ENCODE results near the gene ARHGEF2. TPM values are rescaled to one million over a fixed set of nuclear protein-coding genes. Genes with fewer than 3 reads are reported as not detected.
"Not testable (repeated sequence)": the region's sequence is repeated elsewhere in the genome, so short reads cannot be mapped to it uniquely, and the experiment has no call there.

ARHGEF2 gene
- polyA plus RNA-seq, 2 of the 4 experiments (the other 2 are of a cell fraction): 21.3 to 67.4 TPM

DNA sequence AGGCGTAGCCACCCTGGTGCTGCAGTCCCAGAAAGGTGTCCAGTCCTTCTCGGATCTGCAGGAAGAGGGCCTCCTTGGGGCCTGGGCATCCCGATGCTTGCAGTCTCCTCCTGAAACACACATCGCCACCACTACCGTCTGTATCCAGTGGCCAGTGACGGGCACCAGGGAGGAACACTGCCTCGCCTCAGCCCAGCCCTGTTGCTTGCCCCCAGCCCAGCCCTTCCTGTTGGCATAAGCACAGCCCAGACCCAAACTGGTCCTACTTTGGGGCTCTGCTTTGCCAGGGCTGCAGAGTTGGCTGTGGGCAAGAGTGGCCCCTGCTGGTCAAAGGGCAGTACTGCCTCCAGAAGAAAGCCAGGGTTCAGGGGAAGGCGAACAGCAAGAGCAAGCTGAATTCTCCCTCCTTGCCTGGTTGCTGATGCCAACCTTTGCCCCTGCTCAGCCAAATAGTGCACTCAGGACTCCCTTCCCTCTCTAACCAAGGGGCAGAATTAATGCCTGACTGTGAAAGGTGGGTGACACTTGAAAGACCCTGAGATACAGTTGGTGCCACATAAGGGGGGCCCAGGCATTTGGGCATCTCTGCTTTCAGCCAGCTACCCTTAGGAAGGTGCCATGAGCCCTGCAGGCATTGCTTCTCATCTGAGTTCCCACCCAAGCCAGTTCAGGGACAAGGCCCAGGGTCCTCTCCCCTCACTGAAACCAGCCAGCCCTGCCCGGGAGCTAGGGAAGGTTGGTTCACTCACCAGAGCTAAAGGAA lies 11.1 kb upstream of the ARHGEF2 start:
- 41% methylated on average over 9 of the region's 9 CpGs for WGBS (ENCODE audit: missing lambda C conversion rate)
- DNase-seq (ENCODE audit: low read depth in 1 of 2, low spot score in 1 of 2) (peak in 1 of 2 experiments; percentile 71), FAIRE-seq (no peak), ATAC-seq (peak; percentile 90 to 96)
- peak overlapping the region; percentile 66 to 77 for H3K27ac ChIP-seq
- no peak overlapping the region for H3K4me3 ChIP-seq
- TF ChIP-seq TP53 (CRISPR knock-in tag; IDR thresholded peaks at IDR 0.05) (0 out of 2 replicates have a peak, but pooled peaks have one; percentile 32), SMC3 (IDR thresholded peaks at IDR 0.05) (peak; percentile 96), MAFK (IDR thresholded peaks at IDR 0.05; ENCODE audit: partially characterized antibody) (no peak), RAD21 (conservative IDR thresholded peaks at IDR 0.05 in 1 of 2, IDR thresholded peaks at IDR 0.05 in 1 of 2) (peak; percentile 98 to 99)
- TF ChIP-seq, protein P1, sequence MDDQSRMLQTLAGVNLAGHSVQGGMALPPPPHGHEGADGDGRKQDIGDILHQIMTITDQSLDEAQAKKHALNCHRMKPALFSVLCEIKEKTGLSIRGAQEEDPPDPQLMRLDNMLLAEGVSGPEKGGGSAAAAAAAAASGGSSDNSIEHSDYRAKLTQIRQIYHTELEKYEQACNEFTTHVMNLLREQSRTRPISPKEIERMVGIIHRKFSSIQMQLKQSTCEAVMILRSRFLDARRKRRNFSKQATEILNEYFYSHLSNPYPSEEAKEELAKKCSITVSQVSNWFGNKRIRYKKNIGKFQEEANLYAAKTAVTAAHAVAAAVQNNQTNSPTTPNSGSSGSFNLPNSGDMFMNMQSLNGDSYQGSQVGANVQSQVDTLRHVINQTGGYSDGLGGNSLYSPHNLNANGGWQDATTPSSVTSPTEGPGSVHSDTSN (IDR thresholded peaks at IDR 0.05): no peak
- TF ChIP-seq, protein P2, sequence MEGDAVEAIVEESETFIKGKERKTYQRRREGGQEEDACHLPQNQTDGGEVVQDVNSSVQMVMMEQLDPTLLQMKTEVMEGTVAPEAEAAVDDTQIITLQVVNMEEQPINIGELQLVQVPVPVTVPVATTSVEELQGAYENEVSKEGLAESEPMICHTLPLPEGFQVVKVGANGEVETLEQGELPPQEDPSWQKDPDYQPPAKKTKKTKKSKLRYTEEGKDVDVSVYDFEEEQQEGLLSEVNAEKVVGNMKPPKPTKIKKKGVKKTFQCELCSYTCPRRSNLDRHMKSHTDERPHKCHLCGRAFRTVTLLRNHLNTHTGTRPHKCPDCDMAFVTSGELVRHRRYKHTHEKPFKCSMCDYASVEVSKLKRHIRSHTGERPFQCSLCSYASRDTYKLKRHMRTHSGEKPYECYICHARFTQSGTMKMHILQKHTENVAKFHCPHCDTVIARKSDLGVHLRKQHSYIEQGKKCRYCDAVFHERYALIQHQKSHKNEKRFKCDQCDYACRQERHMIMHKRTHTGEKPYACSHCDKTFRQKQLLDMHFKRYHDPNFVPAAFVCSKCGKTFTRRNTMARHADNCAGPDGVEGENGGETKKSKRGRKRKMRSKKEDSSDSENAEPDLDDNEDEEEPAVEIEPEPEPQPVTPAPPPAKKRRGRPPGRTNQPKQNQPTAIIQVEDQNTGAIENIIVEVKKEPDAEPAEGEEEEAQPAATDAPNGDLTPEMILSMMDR (IDR thresholded peaks at IDR 0.05): peak; percentile 96
- H3K4me2 ChIP-seq: peak overlapping the region; percentile 53
- H3K9me3 ChIP-seq: no peaks in the 10 kb centered on the region
- POLR2A ChIA-PET: interaction anchor here (0.6 to 1.5 kb wide), 2 partner anchors 51 to 55 kb away, joined by 4 to 8 read pairs; partner anchors contain the start of gene KHDC4
- H3K4me1 ChIP-seq: peaks cover 9% of the 10 kb centered on the region
- CTCF ChIA-PET: interaction anchor here (0.6 to 24.7 kb wide), 41 partner anchors 8 to 263 kb away, joined by 3 to 423 read pairs (median 4); partner anchors contain the start of genes ARHGEF2, GON4L, KHDC4 and RAB25

DNA sequence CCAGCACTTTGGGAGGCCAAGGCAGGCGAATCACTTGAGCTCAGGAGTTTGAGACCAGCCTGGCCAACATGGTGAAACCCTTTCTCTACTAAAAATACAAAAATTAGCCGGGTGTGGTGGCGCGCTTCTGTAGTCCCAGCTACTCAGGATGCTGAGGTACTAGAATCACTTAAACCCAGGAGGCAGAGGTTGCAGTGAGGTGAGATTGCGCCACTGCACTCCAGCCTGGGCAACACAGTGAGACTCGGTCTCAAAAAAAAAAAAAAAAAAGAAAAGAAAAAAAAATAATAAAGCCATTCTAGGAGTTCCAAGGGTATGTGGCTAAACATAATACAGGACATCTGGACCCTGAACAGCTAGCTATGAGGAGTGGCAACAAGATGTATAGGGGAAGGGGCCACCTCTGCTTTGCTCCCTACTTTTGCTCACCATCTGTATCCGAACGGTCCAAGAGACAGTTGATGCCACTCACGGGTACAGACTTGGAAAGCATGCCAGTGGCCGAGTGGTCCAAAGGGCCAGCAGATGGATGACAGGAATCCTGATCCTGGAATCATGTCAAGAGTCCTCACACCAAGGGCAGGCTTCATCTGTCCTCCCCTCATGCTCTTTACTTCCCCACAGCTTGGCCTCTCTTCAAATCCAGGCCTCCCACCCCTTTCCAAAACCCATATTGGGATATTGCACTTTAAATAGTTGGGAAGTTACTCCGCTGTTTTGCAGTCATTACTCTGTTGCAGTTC lies 6.7 kb upstream of the ARHGEF2 start:
- FAIRE-seq; DNase-seq (ENCODE audit: low read depth in 1 of 2, low spot score in 1 of 2); H3K9me3 ChIP-seq; POLR2A ChIA-PET; H3K4me2 ChIP-seq; H3K4me3 ChIP-seq; ATAC-seq: not testable (repeated sequence)
- Histone ChIP-seq H3K27ac (peak overlapping the region; percentile 98 to 99; a peak in 5 of 6 replicates), H3K4me1 (peaks cover 53% of the 10 kb centered on the region)
- CTCF ChIA-PET: interaction anchor here (1.1 to 24.7 kb wide), 9 partner anchors 10 to 81 kb away, joined by 3 to 423 read pairs (median 8); partner anchors contain the start of genes KHDC4 and RXFP4
- WGBS (ENCODE audit: missing lambda C conversion rate): 88% methylated on average over 11 of the region's 11 CpGs

DNA sequence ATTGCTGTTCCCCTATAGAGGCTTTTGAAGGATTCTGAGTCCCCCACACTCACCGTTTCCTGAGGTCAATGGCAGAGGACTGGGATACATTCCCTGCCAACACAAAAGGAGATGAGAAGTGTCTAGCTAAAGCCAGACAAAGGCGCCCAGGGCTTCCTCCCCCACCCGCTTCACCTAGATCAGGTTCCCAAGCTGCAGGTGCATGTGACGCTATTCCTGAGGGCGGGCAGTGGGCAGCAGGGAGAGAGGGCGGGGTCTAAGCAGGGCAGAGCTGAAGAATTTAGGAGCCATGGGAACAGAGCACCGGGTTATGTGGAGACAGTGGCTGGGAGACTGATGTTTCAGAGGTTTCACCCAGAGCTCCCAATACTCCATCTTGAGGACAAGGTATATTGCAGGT lies 6.0 kb upstream of the ARHGEF2 start:
- 83% methylated on average over 7 of the region's 7 CpGs for WGBS (ENCODE audit: missing lambda C conversion rate)
- Histone ChIP-seq H3K4me2 (peak overlapping the region; percentile 93; the same call in 2 of the 3 replicates), H3K4me3 (no peak overlapping the region), H3K9me3 (no peaks in the 10 kb centered on the region), H3K27ac (peak overlapping the region; percentile 98 to 99), H3K4me1 (peaks cover 60% of the 10 kb centered on the region)
- ChIA-PET POLR2A (interaction anchor here (0.6 to 1.3 kb wide), 7 partner anchors 11 to 82 kb away, joined by 3 to 10 read pairs (median 5); partner anchors contain the start of gene KHDC4), CTCF (interaction anchor here (0.8 to 24.7 kb wide), 15 partner anchors 8 to 82 kb away, joined by 3 to 423 read pairs (median 4); partner anchors contain the start of genes KHDC4, RXFP4, SSR2 and UBQLN4)
- FAIRE-seq (no peak), DNase-seq (ENCODE audit: low read depth in 1 of 2, low spot score in 1 of 2) (no peak), ATAC-seq (no peak)
- TF ChIP-seq, protein P2 (IDR thresholded peaks at IDR 0.05): no peak
- TF ChIP-seq HEYL (CRISPR knock-in tag; IDR thresholded peaks at IDR 0.05) (no peak), NPAS2 (CRISPR knock-in tag; IDR thresholded peaks at IDR 0.05; ENCODE audit: borderline replicate concordance) (no peak), KDM1A (IDR thresholded peaks at IDR 0.05; ENCODE audit: low read depth) (no peak), CBX2 (IDR thresholded peaks at IDR 0.05; ENCODE audit: borderline replicate concordance, low read depth) (no peak), TP53 (CRISPR knock-in tag; IDR thresholded peaks at IDR 0.05) (no peak), ESRRA (IDR thresholded peaks at IDR 0.05; ENCODE audit: borderline replicate concordance, low read length) (no peak), EHF (CRISPR knock-in tag; IDR thresholded peaks at IDR 0.05) (no peak), POLR2A (IDR thresholded peaks at IDR 0.05; ENCODE audit: low read length) (no peak), HOXA7 (CRISPR knock-in tag; IDR thresholded peaks at IDR 0.05) (no peak)
- TF ChIP-seq, protein P3, sequence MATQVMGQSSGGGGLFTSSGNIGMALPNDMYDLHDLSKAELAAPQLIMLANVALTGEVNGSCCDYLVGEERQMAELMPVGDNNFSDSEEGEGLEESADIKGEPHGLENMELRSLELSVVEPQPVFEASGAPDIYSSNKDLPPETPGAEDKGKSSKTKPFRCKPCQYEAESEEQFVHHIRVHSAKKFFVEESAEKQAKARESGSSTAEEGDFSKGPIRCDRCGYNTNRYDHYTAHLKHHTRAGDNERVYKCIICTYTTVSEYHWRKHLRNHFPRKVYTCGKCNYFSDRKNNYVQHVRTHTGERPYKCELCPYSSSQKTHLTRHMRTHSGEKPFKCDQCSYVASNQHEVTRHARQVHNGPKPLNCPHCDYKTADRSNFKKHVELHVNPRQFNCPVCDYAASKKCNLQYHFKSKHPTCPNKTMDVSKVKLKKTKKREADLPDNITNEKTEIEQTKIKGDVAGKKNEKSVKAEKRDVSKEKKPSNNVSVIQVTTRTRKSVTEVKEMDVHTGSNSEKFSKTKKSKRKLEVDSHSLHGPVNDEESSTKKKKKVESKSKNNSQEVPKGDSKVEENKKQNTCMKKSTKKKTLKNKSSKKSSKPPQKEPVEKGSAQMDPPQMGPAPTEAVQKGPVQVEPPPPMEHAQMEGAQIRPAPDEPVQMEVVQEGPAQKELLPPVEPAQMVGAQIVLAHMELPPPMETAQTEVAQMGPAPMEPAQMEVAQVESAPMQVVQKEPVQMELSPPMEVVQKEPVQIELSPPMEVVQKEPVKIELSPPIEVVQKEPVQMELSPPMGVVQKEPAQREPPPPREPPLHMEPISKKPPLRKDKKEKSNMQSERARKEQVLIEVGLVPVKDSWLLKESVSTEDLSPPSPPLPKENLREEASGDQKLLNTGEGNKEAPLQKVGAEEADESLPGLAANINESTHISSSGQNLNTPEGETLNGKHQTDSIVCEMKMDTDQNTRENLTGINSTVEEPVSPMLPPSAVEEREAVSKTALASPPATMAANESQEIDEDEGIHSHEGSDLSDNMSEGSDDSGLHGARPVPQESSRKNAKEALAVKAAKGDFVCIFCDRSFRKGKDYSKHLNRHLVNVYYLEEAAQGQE (IDR thresholded peaks at IDR 0.05): no peak
- TF ChIP-seq, protein P4, sequence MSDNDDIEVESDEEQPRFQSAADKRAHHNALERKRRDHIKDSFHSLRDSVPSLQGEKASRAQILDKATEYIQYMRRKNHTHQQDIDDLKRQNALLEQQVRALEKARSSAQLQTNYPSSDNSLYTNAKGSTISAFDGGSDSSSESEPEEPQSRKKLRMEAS (IDR thresholded peaks at IDR 0.05): no peak
- TF ChIP-seq, protein P5, sequence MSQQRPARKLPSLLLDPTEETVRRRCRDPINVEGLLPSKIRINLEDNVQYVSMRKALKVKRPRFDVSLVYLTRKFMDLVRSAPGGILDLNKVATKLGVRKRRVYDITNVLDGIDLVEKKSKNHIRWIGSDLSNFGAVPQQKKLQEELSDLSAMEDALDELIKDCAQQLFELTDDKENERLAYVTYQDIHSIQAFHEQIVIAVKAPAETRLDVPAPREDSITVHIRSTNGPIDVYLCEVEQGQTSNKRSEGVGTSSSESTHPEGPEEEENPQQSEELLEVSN (IDR thresholded peaks at IDR 0.05; ENCODE audit: borderline replicate concordance, low read depth): no peak
- TF ChIP-seq, protein P6, sequence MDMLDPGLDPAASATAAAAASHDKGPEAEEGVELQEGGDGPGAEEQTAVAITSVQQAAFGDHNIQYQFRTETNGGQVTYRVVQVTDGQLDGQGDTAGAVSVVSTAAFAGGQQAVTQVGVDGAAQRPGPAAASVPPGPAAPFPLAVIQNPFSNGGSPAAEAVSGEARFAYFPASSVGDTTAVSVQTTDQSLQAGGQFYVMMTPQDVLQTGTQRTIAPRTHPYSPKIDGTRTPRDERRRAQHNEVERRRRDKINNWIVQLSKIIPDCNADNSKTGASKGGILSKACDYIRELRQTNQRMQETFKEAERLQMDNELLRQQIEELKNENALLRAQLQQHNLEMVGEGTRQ (IDR thresholded peaks at IDR 0.05): no peak
